Loucy (cell line): ENCODE results near the gene HLA-DMA.

Experiments used
- CTCF ChIP-seq: fragments of 200-600 bp; sonication (generic); conservative IDR thresholded peaks from 2 replicates; pipeline ENCODE4 v1.5.1; 2014; ENCODE audit warnings: mild to moderate bottlenecking, antibody characterized with exemption, low read length
- EZH2phosphoT487 ChIP-seq: fragments of 200-600 bp; IDR thresholded peaks from 2 replicates; pipeline ENCODE4 v1.6.1; 2018; ENCODE audit warnings: antibody characterized with exemption, mild to moderate bottlenecking, moderate library complexity, borderline replicate concordance

GRCh38 chr6:32993363-32993973 lies 40.6 kb upstream of the HLA-DMA start:
- no peak for TF ChIP-seq CTCF
- TF ChIP-seq EZH2phosphoT487 = no peak
